G401.6 (cell line): ENCODE results near the gene RPL23.

Experiments used
- FAIRE-seq: peaks from 2 replicates; lab custom pipeline; 2012; peaks lifted over from hg19 to GRCh38; lab: Jason Lieb, UNC

RPL23 gene

GRCh38 chr17:38853292-38854219 lies at the start of gene RPL23:
TSS of gene RPL23 (minus strand) at chr17:38853721. CDS start at chr17:38853710, 11 bp downstream.
- peak; percentile 96 for FAIRE-seq

GRCh38 chr17:38900978-38901656 lies 47.6 kb upstream of the RPL23 start:
- FAIRE-seq: no peak

GRCh38 chr17:38899421-38899820 lies 45.9 kb upstream of the RPL23 start:
- no peak for FAIRE-seq

- FAIRE-seq: no peak
These were observed 45.4 kb upstream of the RPL23 start for GRCh38 chr17:38898812-38899348.

GRCh38 chr17:38898291-38898679 lies 44.8 kb upstream of the RPL23 start:
- FAIRE-seq: no peak

GRCh38 chr17:38897671-38898290 lies 44.3 kb upstream of the RPL23 start:
- no peak for FAIRE-seq

- no peak for FAIRE-seq
These were observed 43.7 kb upstream of the RPL23 start for GRCh38 chr17:38897176-38897575.

- FAIRE-seq: no peak
These were observed 42.9 kb upstream of the RPL23 start for GRCh38 chr17:38896346-38896954.

- FAIRE-seq: no peak
These were observed 40.8 kb upstream of the RPL23 start for GRCh38 chr17:38894276-38894675.

- FAIRE-seq: no peak
These were observed 40.1 kb upstream of the RPL23 start for GRCh38 chr17:38893607-38894006.

- FAIRE-seq: no peak
These were observed 39.6 kb upstream of the RPL23 start for GRCh38 chr17:38893113-38893512.

GRCh38 chr17:38892620-38893019 lies 39.1 kb upstream of the RPL23 start:
- FAIRE-seq: no peak

- no peak for FAIRE-seq
These were observed 38.6 kb upstream of the RPL23 start for GRCh38 chr17:38892083-38892482.

- FAIRE-seq: no peak
These were observed 37.9 kb upstream of the RPL23 start for GRCh38 chr17:38891441-38891840.

- no peak for FAIRE-seq
These were observed 36.9 kb upstream of the RPL23 start for GRCh38 chr17:38890410-38890746.

- no peak for FAIRE-seq
These were observed 36.4 kb upstream of the RPL23 start for GRCh38 chr17:38889745-38890409.

- no peak for FAIRE-seq
These were observed 35.3 kb upstream of the RPL23 start for GRCh38 chr17:38888842-38889241.

- no peak for FAIRE-seq
These were observed 33.1 kb upstream of the RPL23 start for GRCh38 chr17:38886643-38887010.

GRCh38 chr17:38885728-38886642 lies 32.5 kb upstream of the RPL23 start:
- FAIRE-seq: no peak

GRCh38 chr17:38885044-38885727 lies 31.7 kb upstream of the RPL23 start:
- no peak for FAIRE-seq
